Coronary artery (tissue), 2 donors: Measurements from ENCODE around the gene TWF1.

Experiments used
- DNase-seq: peaks from one replicate; pipeline ENCODE4 v3.0.0-alpha.2; 2017; ENCODE audit warnings: low spot score
- H3K27ac ChIP-seq, 2 donors: fragments of 200-600 bp; sonication (generic); one replicate each; pipeline ENCODE4 v1.5.1; 2016 to 2019
- H3K4me3 ChIP-seq: fragments of 200-600 bp; sonication (generic); 2 replicates; pipeline ENCODE4 v1.5.1; 2016; ENCODE audit warnings: mild to moderate bottlenecking, moderate library complexity
- CTCF ChIP-seq: fragments of 200-600 bp; sonication (generic); IDR thresholded peaks from one replicate; pipeline ENCODE4 v1.5.1; 2019; ENCODE audit warnings: antibody characterized with exemption

TWF1 gene

DNA sequence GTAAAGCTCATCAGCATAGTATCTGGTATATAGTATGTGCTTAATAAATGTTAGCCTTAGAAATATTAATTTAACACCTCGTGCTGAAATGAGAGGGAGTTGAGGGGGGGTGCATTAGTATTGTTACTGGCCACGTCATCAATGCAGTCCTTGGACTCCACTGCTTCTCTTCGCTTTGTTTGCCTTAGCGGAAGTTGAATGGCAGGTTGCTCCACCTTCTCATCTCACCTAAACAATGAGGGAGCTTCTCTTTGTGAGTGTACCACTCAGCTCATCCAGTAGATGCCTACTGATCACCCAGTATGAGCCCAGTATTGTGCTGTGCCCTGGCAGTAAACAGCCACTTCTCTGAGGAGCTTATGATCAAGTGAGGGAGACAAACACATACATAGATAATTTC lies 34.2 kb upstream of the TWF1 start:
- TF ChIP-seq CTCF: no peak
- Histone ChIP-seq H3K4me3 (no peak overlapping the region), H3K27ac (no peak overlapping the region)
- no peak for DNase-seq

DNA sequence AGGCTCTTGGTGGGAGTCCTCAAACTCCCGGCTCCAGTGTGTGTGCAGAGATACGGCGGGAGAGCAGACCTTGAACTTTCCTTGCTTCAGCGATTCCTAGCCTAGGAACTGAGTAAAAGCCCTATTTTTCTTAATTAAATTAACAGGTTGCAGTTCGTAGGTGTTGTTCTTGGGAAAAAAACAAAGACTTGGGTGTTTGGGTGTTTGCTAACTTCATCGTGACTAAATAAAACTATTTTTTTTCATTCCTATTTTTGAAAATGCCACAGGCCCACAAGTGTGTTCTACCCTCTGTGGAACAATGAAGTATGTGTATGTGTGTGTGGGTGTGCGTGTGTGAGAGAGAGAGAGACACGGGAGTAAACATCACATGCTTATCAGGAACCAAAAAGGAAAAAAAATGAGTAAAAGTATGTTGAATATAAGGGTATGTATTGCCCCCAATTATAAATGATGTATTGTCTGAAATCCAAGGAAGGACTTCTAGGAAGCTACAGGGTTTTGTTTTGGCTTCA lies 30.4 kb upstream of the TWF1 start:
- no peak for TF ChIP-seq CTCF
- no peak for DNase-seq

GRCh38 chr12:43835656-43836474 lies 29.7 kb upstream of the TWF1 start, which contains the start of gene TMEM117:
Gene TMEM117, plus strand, starts transcription at chr12:43836081.
- Histone ChIP-seq H3K27ac (peak within 1 kb of the TSS; percentile 84 to 98), H3K4me3 (peak within 1 kb of the TSS; percentile 88)
- peak; percentile 84 for DNase-seq
- no peak for TF ChIP-seq CTCF

More for the DNA sequence above, 30.4 kb upstream of the TWF1 start:
- Histone ChIP-seq H3K27ac (peak overlapping the region; percentile 84 to 98), H3K4me3 (peak overlapping the region; percentile 88)

GRCh38 chr12:43835264-43835655 lies 29.1 kb upstream of the TWF1 start:
- H3K4me3 ChIP-seq: peak overlapping the region; percentile 88
- no peak for TF ChIP-seq CTCF
- H3K27ac ChIP-seq: peak overlapping the region; percentile 84 to 98
- DNase-seq: no peak

- Histone ChIP-seq H3K4me3 (no peak overlapping the region), H3K27ac (no peak overlapping the region)
- DNase-seq: no peak
- TF ChIP-seq CTCF: no peak
Observed at GRCh38 chr12:43832463-43833168, 26.5 kb upstream of the TWF1 start.

- Histone ChIP-seq H3K4me3 (no peak overlapping the region), H3K27ac (no peak overlapping the region)
- DNase-seq: no peak
- no peak for TF ChIP-seq CTCF
Observed at GRCh38 chr12:43827093-43827492, 21.0 kb upstream of the TWF1 start.
